ENCODE measurements around the gene ZNF488.

Gene ZNF488

DNA sequence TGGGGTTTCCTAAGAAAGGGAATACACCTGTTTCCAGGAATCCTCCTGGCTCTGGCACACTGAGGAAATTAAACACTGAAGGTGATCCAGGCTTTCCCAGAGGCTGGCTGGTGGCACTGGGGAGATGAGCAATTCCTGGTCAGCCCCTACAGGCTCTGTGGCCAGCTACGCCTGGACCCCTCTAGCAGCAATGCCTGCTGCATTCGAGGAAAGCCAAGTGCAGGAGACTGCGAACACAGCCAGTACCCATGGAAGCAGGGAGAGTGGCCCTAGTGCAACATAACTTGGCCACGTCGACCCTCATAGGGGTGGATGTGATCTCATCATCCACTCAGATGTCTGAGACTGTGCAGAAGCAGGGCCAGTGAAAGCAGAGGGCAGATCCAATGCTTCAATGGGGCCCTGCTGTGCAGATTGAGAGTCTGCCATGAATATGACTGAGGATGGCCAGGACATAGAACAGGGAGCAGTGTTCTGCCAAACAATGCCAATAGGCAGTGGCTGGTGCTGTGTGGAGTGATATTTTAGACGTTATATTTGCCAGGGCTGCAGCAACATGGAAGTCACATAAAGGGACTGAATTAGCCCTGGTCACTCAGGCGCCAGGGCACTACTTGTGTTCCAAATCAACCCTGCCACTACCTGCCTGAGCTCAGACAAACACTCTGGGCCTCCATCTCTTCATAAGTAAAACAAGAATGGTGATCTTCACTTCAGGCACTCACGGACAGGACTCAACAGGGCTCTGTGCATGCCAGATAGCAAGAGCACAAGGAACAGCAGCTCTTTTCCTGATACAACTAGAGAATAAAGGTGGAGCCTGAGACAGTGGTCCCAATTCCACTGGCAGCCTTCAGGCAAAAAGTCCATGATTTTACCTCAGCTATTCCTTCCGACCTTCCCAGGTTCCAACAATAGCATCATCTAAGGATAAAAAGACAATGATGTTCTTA is 2.4 kb downstream of the ZNF488 start:
- DNase-seq (ENCODE audit: low read depth in 2 of 2), result no peak

DNA sequence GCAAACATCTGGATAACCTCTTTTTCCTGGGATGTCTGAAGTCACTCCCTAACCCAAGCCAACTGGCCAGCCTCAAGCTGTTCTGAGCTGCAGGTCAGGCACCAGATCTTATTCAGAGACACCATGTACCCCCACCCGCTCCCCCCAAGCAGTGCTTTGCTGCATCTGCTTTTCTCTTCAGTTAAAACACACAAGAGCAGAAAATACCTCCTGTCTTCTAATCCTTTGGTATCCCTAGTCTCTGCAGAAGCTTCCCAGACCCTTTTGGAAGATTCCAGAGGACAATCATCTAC is 3.0 kb downstream of the ZNF488 start:
- DNase-seq (ENCODE audit: low read depth in 2 of 2), result no peak

DNA sequence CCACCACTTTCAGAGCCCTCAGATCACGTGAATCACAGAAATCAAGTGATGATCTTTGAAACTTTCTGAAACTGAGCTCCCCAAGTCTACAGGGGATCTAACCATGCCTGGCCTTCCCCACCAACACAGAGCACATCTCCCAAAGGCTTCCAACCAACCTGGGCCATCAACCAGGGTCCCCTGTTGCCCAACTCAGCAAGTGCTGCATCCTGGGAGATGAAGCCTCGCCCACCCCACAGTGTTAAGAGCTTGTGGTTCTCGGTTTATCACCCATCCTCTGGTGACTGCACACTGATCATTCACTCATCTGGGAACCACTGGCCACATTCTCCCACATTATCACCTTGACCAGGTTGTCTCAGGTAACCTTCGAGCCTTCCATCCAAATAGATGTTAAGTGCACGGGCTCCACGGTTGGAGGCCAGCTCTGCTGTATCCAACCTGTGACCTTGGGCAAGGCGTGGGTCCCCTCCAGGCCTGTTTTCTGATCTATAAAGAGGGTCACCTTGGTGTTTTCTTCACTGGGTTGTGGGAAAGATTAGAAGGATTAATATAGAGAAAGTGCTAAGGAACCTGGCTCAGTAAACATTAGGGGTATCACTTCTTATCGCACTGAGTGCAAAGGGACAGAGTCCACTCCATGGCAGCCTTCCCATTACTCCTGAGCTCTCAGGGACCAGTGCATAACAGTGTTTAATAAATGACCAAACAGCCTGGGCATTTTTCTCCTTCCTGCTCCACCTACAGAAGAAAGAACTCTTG is 3.6 kb downstream of the ZNF488 start:
- DNase-seq (ENCODE audit: low read depth in 2 of 2), result no peak

DNA sequence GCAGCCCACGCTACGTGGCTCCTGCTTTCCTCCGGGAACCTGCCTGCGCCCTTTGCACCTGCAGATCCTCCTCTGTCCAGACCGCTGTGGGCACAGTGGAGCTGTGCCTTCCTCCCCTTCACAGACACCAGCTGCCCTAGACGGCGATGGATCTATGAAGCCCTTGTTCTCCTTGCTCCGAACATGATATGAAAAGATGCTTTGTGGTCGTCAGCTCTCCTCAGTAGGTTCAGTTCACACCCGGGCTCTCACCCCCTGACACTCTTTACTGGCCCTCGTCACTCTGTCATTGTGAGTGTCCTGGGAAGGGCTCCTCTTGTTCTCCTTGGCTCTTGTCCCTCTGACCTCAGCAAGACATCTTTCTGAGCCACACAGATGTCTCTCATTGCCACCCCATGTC is 4.2 kb downstream of the ZNF488 start:
- DNase-seq (ENCODE audit: low read depth in 2 of 2), result no peak

DNA sequence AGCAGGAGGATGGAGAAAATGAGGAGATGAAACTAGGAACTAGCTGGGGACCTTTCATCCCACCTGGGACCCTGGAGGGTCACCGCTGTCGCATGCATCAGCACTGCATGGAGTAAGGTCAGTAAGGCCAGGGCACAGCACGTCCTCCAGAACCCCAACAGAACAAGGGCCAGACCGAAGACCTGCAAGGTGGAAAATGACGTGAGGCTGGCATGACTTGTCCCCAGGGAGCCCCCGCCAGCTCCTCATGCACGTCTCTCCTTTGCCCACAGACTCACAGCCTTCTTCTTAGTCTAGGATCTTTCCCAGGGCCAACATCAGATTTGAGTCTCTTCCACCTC is 4.7 kb downstream of the ZNF488 start:
- DNase-seq (ENCODE audit: low read depth in 2 of 2), result no peak

DNA sequence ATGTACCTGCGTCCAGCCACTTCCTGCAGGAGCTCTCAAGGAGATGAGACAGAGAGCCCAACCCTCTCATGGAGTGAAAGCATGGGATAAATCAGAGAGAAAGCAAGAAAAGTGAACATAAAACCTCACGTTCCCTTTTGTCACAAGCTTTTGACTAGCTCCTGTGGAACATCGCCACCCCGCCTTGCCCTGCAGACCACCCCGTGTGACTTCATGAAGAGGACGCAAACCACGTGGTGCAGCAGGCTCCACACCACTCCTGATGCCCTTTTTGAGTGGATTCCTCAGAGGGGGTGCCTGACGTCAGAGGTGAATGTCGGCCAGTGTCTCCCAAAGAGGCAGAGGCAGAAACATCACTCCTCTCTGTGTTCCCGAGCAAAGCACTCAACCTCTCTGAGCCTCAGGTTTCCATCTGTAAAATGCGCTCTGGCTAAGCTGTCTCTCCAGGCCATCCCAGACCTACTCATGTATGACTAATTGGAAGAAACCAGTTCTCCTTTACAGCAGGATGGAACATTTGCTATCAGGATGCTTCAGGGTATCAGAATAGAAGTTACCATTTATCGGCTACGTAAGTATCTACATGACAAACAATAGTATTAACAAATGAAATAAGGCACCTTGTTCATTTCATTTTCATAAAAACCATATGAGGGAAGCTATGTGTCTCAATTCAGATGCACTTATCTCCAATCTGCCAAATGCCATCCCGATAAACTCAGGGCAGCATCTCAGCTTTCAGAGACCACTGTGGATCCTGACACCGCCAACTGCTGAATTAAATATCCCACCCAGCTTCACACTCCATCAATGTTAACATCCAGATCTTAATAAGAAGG is 5.3 kb downstream of the ZNF488 start:
- DNase-seq (ENCODE audit: low read depth in 2 of 2), result no peak

DNA sequence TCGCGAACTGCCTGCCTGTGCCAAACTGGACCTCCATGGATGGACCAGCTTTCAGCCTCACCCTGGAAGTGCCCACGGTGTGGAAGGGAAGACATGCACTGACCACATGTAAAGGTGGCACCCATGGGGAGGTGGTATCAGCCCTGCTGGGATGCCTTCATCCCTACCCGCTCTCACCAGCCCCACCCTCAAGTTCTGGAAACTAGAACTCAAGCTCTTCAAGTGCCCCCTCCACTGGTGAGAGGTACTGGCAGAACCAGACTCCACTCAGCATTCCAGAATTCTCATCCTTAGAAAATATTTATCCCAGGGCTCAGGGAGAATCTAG is 5.9 kb downstream of the ZNF488 start:
- no peak for DNase-seq (ENCODE audit: low read depth in 2 of 2)

DNA sequence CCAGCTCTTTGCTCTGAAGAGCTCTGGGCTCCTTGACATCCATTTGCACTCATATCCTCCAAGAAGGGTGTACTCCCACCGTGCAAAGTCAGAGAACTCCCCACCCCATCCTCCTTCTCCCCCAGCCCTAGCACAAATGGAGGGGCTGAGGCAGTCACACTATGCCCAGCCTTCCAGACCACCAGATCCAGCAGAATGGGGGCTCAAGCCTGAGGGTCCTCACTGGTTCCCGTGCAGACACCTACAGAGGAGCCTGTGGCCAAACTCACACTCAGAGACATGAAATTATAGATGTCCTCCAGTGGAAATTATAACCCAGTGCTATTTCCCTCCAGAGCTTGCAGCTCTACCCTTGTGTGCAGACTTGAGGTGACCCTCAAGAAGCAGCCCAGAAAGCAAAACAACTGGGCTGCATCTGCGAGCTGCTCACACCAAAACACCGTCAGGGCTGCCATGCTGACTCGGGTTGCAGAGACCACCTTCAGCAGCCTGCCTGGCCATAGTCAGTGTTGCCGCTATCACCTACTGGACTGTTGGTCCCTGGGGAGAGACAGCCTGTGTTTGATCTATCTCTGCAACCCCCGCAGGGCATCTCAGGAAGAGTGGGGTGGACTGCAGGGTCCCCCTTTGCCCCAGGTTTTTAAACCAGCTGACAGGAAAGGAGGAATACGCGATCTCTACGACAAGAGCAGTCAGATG is 7.4 kb downstream of the ZNF488 start:
- no peak for DNase-seq (ENCODE audit: low read depth in 2 of 2)

DNA sequence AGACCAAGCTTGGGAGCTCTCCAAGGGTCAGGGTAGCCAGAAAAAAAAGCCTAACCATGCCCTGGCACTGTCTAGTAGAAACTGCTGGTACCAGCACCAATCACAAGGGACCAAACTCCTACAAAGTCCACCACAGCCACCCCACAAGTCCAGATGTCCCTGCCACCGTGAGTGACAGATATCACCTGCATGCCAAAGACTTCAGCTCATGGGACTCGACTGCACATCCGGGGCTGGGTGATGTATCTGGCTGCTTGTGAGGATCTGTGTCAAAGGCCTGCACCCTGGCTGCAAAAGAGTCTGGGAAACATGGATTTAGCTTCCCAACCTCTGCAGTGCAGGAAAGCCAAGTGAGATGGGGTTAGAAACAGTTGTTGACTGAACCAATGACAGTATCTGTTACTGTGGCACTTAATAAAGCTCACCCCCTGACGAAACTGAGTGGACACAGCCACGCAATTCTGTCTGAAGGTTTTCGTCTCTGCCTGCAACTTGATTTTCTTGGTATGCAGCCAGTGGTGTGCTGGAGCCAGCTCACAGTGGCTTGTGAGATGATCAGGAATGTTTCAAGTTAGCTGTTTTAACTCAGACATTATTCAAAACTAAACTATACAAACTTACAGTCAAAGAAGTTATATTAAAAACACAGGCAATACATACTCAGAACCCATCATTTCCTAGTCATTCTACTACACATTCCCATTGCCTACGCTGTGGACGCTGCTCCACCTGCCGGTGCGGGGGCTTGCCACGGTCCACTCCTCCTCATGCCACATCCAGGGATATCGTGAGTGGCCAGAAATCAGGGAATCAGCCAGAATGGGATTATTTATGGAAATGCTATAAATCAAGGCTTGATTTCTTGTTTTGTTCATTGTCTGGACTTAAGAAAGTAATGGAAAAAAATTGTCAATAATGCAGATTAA is 9.2 kb downstream of the ZNF488 start:
- DNase-seq (ENCODE audit: low read depth in 2 of 2), result no peak

DNA sequence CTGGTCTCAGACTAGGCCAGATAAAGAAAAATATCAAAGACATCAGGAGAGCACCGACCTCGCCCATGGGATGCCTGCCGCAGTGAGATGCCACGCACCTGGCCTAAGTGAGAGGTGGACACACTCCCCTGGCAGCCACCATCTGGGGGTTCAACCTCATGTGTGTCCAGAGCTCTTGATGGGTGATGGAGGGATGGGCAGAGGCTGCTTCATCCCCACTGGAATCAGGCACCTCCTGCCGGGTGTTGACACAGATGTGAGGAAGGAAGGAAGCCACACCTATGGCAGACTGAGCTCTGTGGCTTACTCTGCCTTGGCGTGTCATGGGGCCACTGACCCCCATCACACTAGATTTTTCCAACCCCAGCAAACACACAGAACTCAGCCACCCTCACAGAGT is 11.4 kb downstream of the ZNF488 start:
- no peak for DNase-seq (ENCODE audit: low read depth in 2 of 2)

DNA sequence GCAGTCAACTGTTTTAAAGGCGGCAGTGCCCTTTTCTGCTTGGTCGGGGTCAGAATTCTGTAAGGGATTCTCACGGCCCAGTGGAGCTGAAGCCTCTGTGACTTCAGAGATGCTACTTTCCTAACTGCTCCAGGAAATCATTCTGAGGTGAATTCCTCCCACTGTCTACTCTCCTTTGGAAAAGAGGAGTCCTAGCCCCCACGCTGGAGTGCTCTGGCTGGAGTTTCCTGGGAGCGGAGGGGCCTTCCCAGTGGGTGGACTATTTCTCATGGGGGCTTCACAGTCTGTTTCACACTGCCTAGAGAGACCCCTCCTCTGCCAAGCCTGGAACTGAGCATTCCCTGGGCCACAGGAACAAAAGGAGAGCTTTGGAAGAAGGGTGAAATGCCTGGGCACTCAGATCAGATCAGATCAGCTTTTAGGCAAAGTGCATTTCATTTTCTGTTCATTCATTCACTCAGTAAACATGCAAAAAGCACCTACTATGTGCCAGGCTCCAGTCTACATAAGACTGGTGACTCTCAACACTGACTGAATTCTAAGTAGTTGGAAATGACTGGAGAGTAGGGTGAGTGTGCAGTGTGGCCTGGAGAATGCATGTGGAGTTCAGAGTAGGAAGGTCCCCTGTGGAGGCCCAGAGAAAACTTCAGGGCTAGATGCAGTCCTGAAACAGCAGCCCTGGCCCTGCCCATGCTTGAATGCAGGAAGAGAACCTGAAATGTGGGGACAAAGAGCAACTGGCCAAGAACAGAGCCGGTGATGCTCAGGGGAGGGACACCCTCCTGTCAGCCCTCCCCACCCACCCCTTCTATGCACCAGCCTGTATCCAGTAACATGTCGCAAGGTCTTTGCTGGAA is 12.2 kb downstream of the ZNF488 start:
- no peak for DNase-seq (ENCODE audit: low read depth in 2 of 2)

DNA sequence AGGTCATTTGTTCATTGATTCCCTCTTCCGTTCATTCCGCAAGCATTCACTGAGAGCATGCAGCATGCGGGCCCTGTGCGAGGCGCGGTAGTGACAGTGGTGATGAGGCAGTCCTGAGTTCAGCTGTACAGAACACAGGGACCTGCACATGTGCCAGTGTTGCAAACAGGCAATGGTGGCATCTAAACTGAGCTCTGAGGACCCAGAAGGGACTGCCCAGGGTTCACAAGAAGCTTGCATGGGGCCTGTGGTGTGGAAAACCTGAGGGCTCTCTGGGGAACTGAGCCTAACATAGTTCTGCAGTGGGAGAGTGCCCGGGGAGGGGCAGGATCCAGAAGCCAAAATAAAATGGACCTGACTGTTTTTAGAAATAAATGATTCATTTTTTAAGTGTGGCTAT is 13.2 kb downstream of the ZNF488 start:
- no peak for DNase-seq (ENCODE audit: low read depth in 2 of 2)

DNA sequence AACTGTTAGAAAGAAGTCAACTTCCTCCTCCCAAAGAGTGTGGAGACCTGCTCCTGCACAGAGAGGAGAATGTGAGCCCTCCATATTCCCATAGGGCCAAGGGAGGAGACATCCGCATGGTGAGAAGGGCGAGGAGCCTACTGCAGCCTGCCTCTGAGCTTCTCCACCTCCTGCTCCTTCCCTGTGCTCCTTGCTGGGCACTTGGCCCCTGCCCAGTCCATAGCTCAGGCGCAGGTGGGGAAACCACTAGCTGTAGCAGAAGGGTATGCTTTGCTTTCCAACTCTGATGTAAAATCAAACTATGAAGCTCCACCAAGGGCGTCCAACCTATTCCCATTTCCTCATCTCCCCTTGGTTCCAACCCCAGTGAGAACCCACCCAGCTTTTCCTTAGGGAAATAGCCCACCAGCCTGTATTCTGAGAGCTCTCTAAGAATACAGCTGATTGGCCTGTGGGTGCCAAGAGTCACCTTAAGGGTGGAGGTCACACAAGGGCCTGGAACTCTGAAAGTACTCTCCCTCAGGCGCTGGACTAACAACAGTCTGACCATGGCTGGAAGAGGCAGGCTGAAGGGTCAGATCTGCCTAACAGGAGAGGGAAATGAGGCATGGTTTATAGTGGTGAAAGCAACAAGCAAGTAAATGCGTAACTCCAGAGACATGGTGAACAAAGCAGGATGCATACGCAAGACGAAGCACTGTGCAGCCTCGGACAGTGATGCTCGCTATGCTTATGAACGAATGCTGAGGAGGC is 13.9 kb downstream of the ZNF488 start:
- no peak for DNase-seq (ENCODE audit: low read depth in 2 of 2)

DNA sequence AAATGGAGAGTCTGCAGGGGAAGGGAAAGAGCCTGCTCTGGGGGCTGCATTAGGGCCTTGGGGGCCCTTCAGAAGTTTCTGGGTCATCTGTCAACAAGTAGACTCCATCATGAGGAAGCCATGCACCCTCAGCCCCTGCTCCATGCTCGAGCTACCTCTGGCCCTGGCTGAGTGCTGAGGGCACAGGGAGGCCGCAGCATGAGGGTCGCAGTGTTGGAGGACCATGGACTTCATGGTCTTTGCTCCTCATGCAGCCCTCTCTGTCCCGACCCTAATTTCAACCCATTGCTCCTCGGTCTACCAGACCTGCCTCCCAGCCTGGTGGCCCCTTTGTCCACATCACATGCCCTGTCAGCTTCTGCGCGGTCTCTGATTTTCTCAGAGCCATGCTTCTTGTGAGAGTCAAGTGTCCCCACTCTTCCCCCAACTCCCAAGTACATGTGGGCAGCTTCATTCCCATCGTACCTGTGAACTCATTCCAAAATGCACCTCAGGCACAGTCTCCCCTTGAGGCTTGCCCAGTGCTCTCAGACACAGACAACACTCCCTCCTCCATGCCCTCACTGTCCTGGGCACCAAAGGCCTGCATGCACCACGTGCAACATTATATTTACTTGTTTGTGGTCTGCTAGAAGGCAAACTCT is 14.7 kb downstream of the ZNF488 start:
- DNase-seq (ENCODE audit: low read depth in 2 of 2), result no peak

DNA sequence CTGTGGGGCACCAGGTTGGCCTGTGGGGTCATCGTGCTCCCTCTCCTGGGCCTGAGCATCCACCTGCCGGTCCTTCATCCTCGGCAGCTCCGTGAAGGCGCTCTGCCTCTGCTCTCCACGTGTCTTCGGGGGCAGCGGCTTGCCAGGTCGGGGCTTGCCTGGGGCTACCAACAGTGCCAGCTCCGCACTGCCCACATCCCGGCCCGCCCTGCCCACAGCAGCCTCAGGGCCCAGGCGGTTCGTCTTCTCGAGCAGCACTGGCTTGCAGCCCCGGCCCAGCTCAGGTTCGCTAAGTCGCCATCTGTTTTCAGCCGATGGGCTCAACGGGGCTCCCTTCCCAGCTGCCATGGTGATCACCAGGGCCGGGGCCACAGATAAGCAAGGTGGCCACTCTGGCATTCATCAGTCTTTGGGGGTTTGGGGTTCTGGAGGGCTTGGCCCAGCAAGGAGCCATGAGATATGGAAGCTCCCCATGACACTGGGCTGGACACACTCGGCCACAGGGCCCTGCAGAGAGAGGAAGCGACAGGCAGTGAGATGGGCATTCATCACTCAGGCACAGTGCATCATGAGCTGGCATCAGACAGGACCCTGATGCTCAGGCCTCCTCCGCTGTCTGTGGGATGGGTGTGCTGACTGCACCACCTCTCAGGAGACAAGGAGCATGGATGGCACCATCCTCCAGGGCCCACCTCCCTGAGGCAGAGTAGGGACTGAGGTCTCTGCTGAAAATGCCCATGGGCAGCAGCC is 15.5 kb downstream of the ZNF488 start:
- DNase-seq (ENCODE audit: low read depth in 2 of 2), result no peak

DNA sequence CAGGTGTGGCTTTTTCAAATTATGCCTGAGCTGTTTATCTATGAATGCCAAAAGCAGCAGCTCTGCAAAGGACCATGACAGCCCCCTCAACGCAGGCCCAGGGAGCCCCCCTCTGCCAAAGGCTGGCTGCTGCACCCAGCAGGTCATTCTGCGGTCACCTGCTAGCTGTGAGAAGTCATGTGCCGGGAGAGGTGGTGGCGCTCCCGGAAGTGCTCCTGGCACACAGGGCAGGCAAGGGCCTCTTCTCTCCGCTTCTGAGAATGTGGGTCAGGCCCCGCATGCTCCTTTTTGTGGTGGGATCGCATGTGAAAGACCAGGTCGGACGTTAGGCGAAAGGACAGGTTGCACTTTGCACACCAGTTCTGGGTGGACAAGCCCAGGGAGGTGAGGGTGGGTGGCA is 16.4 kb downstream of the ZNF488 start:
- DNase-seq (ENCODE audit: low read depth in 2 of 2), result no peak

DNA sequence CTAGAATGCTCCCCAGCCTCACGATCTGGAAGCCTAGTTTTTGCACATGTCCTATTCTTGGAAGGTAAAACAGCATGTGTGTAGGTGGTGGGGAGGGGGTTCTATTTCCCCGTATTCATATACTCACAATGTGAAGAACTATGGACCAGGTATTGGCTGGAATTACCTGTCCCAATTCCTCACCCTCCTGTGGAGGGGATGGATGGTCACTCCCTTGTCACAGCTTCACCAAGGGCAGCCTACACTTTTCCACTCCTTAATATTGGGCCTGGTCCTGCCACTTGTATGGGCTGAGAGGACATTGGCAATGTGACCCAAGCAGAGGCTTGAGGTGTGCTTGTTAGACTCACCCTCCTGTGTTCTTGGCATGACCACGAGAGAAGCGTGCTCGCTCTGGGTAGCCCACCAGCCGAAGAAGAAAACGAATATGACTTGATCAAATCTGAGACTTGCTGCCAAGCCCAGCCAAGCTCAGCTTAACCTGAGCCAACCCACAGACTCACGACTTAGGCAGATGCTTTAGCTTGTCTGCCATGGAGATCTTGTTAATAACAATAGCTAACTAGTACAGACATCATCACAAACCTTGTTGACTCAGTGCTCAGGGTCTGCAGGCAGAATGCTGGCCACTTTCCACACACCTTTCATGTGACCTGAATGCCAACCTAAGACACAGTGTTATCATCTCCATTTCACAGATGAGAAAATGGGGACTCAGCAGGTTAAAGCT is 17.2 kb downstream of the ZNF488 start:
- no peak for DNase-seq (ENCODE audit: low read depth in 2 of 2)

Measured in activated CD4-positive, alpha-beta T cell treated with anti-CD3 and anti-CD28 coated beads for 24 hours (primary cell).